Measurements from ENCODE around the gene SCG5. TPM values are rescaled to one million over a fixed set of nuclear protein-coding genes. Genes with fewer than 3 reads are reported as not detected.
"Not testable (repeated sequence)": the region's sequence is repeated elsewhere in the genome, so short reads cannot be mapped to it uniquely, and the experiment has no call there.

The SCG5 gene
- total RNA-seq (100 to 1,000 TPM in 1 of 6 donors, 10 to 100 TPM in 5; 13.6 to 110 (median 59.2) TPM), polyA plus RNA-seq (100 to 1,000 TPM; 290 to 879 TPM)

GRCh38 chr15:32641517-32642059, at the start of gene SCG5:
SCG5 (plus strand) TSS chr15:32641710; CDS start chr15:32643593, 1,883 bp downstream.
- intact Hi-C loops (cut with DNase I): no loop called here
- Histone ChIP-seq H3K36me3 (no peaks in the 10 kb centered on the region), H3K27me3 (no peaks in the 10 kb centered on the region), H3K27ac (no peak within 1 kb of the TSS), H3K9me3 (no peaks in the 10 kb centered on the region), H3K4me1 (peaks cover 2 to 6% (median 4%) of the 10 kb centered on the region in 3 donors), H3K4me3 (peak within 1 kb of the TSS in 2 of 4 donors; percentile 6 to 13)
- 32 to 48% methylated on average over 22 of the region's 22 CpGs for WGBS, 2 donors
- no peak for TF ChIP-seq CTCF (IDR thresholded peaks at IDR 0.05)
- peak in 4 of 6 donors; percentile 48 to 72 (median 58) for DNase-seq
- no peak for FAIRE-seq
- peak; percentile 55 to 94 (median 87) for ATAC-seq

GRCh38 chr15:32593151-32593550, 48.4 kb upstream of the SCG5 start, which contains the start of gene GOLGA8N:
GOLGA8N (plus strand) TSS chr15:32593456.
- intact Hi-C loops (cut with DNase I): not testable (repeated sequence)

GRCh38 chr15:32609518-32609917, 32.0 kb upstream of the SCG5 start:
- H3K27ac ChIP-seq; FAIRE-seq; intact Hi-C loops (cut with DNase I); H3K9me3 ChIP-seq; H3K36me3 ChIP-seq; H3K27me3 ChIP-seq; DNase-seq; H3K4me3 ChIP-seq; H3K4me1 ChIP-seq: not testable (repeated sequence)
- WGBS, 2 donors: 56 to 63% methylated on average over 2 of the region's 2 CpGs
- peak; percentile 29 to 49 (median 39) for ATAC-seq

More at GRCh38 chr15:32593151-32593550, 48.4 kb upstream of the SCG5 start, which contains the start of gene GOLGA8N:
- DNase-seq, H3K4me3 ChIP-seq, H3K27ac ChIP-seq, H3K27me3 ChIP-seq, H3K4me1 ChIP-seq, H3K9me3 ChIP-seq, ATAC-seq, FAIRE-seq, H3K36me3 ChIP-seq: not testable (repeated sequence)
- WGBS, 2 donors: 91% methylated on average over 4 to 6 of the region's 8 CpGs

- H3K4me1 ChIP-seq; H3K27me3 ChIP-seq; H3K9me3 ChIP-seq; H3K4me3 ChIP-seq; intact Hi-C loops (cut with DNase I); H3K27ac ChIP-seq; DNase-seq; H3K36me3 ChIP-seq: not testable (repeated sequence)
- ATAC-seq: peak; percentile 23 to 49 (median 42)
- peak; percentile 53 for FAIRE-seq
- WGBS, 2 donors: 0 to 3% methylated on average over 2 of the region's 3 CpGs
- TF ChIP-seq CTCF (IDR thresholded peaks at IDR 0.05): peak in 1 of 4 donors; percentile 19
Measured at GRCh38 chr15:32610719-32611118, 30.8 kb upstream of the SCG5 start.

- H3K4me1 ChIP-seq; H3K36me3 ChIP-seq; H3K9me3 ChIP-seq; H3K27me3 ChIP-seq; intact Hi-C loops (cut with DNase I); FAIRE-seq: not testable (repeated sequence)
- DNase-seq (peak in 2 of 6 donors; percentile 46 to 61), ATAC-seq (peak; percentile 68 to 78 (median 74))
- 0% methylated on average over 6 to 11 of the region's 16 CpGs for WGBS, 2 donors
- peak overlapping the region; percentile 8 to 55 (median 26) for H3K4me3 ChIP-seq
- peak overlapping the region in 3 of 4 donors; percentile 39 to 83 (median 78) for H3K27ac ChIP-seq
Measured at GRCh38 chr15:32614712-32615050, 26.8 kb upstream of the SCG5 start.

- peak within 1 kb of the TSS; percentile 8 to 55 (median 26) for H3K4me3 ChIP-seq
- FAIRE-seq; H3K9me3 ChIP-seq; H3K27me3 ChIP-seq; intact Hi-C loops (cut with DNase I); H3K36me3 ChIP-seq; H3K4me1 ChIP-seq: not testable (repeated sequence)
- peak; percentile 66 to 85 (median 71) for DNase-seq
- 0% methylated on average over 22 to 32 of the region's 43 CpGs for WGBS, 2 donors
- peak; percentile 87 to 93 (median 89) for ATAC-seq
- peak within 1 kb of the TSS in 3 of 4 donors; percentile 39 to 83 (median 81) for H3K27ac ChIP-seq
Measured at GRCh38 chr15:32615051-32615870, 26.2 kb upstream of the SCG5 start, which contains the start of gene ARHGAP11A. ARHGAP11A (plus strand) TSS chr15:32615504; CDS start chr15:32616212, 708 bp downstream.

- H3K27me3 ChIP-seq; H3K4me1 ChIP-seq; ATAC-seq; DNase-seq; H3K36me3 ChIP-seq; H3K9me3 ChIP-seq; H3K27ac ChIP-seq; FAIRE-seq; intact Hi-C loops (cut with DNase I): not testable (repeated sequence)
- peak overlapping the region; percentile 8 to 55 (median 26) for H3K4me3 ChIP-seq
- WGBS, 2 donors: 1 to 2% methylated on average over 14 to 18 of the region's 24 CpGs
Measured at GRCh38 chr15:32615871-32616426, 25.6 kb upstream of the SCG5 start.

Data from pancreas (tissue), 10 donors.